OCI-LY1 (cell line): ENCODE results near the gene KRTAP3-2.

ENCODE experiments used
- EZH2 ChIP-seq: fragments of 200-600 bp; sonication (generic), shearing (Covaris generic); IDR thresholded peaks from 2 replicates; pipeline ENCODE4 v1.8.0; 2017; ENCODE audit warnings: borderline replicate concordance, mixed run types, mild to moderate bottlenecking, antibody characterized with exemption, low read length, moderate library complexity, mixed read lengths
- TF ChIP-seq, protein P1 (sequence below): fragments of 200-600 bp; sonication (generic), shearing (Covaris generic); IDR thresholded peaks from 2 replicates; pipeline ENCODE4 v1.5.1; 2017; ENCODE audit warnings: mild to moderate bottlenecking, antibody characterized with exemption, low read length, moderate library complexity, mixed read lengths

DNA sequence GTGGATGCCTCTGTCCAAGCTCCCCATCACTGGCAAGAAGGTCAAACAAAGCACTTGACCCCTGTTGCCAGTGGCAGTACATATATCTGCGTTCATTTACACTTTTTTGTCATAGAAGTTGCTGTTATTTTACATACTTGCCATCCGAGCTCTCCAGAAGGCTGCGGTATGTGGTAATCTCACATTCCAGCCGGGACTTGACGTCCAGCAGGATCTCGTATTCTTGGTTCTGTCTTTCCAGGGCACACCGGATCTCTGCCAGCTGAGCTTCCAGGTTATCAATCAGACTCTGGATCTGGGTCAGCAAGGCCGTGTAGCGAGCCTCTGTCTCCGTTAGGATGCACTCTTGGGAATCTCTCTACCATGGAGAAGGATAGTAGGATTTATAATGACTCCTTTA is 39.6 kb downstream of the KRTAP3-2 start:
- TF ChIP-seq, protein P1, sequence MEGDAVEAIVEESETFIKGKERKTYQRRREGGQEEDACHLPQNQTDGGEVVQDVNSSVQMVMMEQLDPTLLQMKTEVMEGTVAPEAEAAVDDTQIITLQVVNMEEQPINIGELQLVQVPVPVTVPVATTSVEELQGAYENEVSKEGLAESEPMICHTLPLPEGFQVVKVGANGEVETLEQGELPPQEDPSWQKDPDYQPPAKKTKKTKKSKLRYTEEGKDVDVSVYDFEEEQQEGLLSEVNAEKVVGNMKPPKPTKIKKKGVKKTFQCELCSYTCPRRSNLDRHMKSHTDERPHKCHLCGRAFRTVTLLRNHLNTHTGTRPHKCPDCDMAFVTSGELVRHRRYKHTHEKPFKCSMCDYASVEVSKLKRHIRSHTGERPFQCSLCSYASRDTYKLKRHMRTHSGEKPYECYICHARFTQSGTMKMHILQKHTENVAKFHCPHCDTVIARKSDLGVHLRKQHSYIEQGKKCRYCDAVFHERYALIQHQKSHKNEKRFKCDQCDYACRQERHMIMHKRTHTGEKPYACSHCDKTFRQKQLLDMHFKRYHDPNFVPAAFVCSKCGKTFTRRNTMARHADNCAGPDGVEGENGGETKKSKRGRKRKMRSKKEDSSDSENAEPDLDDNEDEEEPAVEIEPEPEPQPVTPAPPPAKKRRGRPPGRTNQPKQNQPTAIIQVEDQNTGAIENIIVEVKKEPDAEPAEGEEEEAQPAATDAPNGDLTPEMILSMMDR, result no peak
- no peak for TF ChIP-seq EZH2
